Kidney (tissue), 14 donors: ENCODE data around the gene CKM. TPM values are rescaled to one million over a fixed set of nuclear protein-coding genes. Genes with fewer than 3 reads are reported as not detected.
A peak's percentile ranks its signal among the peaks of the same experiment; 100 is the strongest.

ENCODE experiments used
- DNase-seq, 5 donors: peaks; one replicate each; pipeline ENCODE4 v3.0.0-alpha.2; 2013 to 2020
- FAIRE-seq: peaks from 2 replicates; lab custom pipeline; 2012; peaks lifted over from hg19 to GRCh38; lab: Jason Lieb, UNC
- H3K27ac ChIP-seq, 2 donors: one replicate each; pipeline ENCODE4 v1.7.0; 2013; ENCODE audit warnings: low read depth in 2 of 2, low read length in 2 of 2, inconsistent platforms in 1 of 2
- H3K27me3 ChIP-seq: one replicate; pipeline ENCODE4 v1.7.1; 2013; ENCODE audit warnings: low read length, inconsistent platforms; ENCODE audit not compliant: control insufficient read depth, insufficient read depth
- H3K36me3 ChIP-seq, 3 donors: one replicate each; pipeline versions ENCODE4 v1.7.0 to v1.7.1; 2013; ENCODE audit warnings: low read length in 3 of 3, control low read depth in 1 of 3, inconsistent platforms in 1 of 3; ENCODE audit not compliant: insufficient read depth in 3 of 3, control insufficient read depth in 2 of 3
- H3K4me1 ChIP-seq, 3 donors: one replicate each; pipeline versions ENCODE4 v1.7.0 to v1.7.1; 2013; ENCODE audit warnings: low read length in 3 of 3, inconsistent platforms in 1 of 3, low read depth in 1 of 3; ENCODE audit not compliant: control insufficient read depth in 2 of 3, insufficient read depth in 2 of 3
- H3K4me3 ChIP-seq, 3 donors: one replicate each; pipeline versions ENCODE4 v1.7.0 to v1.8.1; 2013; ENCODE audit warnings: low read length in 3 of 3, control low read depth in 1 of 3, inconsistent platforms in 1 of 3
- H3K9ac ChIP-seq, 3 donors: one replicate each; pipeline versions ENCODE4 v1.7.0 to v1.7.1; 2013; ENCODE audit warnings: low read length in 3 of 3, control low read depth in 1 of 3, inconsistent platforms in 1 of 3
- H3K9me3 ChIP-seq, 3 donors: one replicate each; pipeline versions ENCODE4 v1.7.0 to v1.7.1; 2013; ENCODE audit warnings: low read length in 3 of 3, control low read depth in 1 of 3, inconsistent platforms in 1 of 3; ENCODE audit not compliant: control insufficient read depth in 2 of 3, insufficient read depth in 1 of 3
- intact Hi-C: fragments of 100-400 bp; cut with DNase I; formaldehyde crosslinking; loops from one replicate; pipeline ENCODE4 v1.11.1; 2022
- polyA plus RNA-seq: library from polyadenylated mRNA; stranded (reverse); fragments of 350-450 nt; fragmentation: Illumina TruSeq; extraction: RNeasy Lipid Tissue Mini Kit (QIAGEN cat#74804); gene quantifications from one replicate; pipeline ENCODE4 v1.2.3, GENCODE V29; 2014; ENCODE audit warnings: low read depth, low replicate concordance; ENCODE audit not compliant: insufficient read depth
- total RNA-seq: library from RNA; stranded (reverse); fragmentation: NEBNext Ultra II Directional; extraction: Animal tissue kit (Norgen Biotek cat#: 25700); gene quantifications from one replicate; pipeline ENCODE4 v1.2.1, GENCODE V29; 2021
- TF ChIP-seq, protein P1 (sequence below): IDR thresholded peaks from 3 replicates; pipeline ENCODE4 v1.5.1; 2012; ENCODE audit warnings: mild to moderate bottlenecking, moderate library complexity, borderline replicate concordance; ENCODE audit not compliant: insufficient read depth; ENCODE audit errors: extremely low read depth
- donor health status: control.
- donor health status: control.
- donor health status: control.
- donor health status: control.
- donor health status: control.
- donor health status: DM: yes; HTN: yes; CAD: no.
- donor health status: Normal renal cell carcinoma (clear cell type).

The CKM gene
- total and polyA plus RNA-seq, 2 donors from 2014 or later, result 1.3 TPM; not detected in 1

DNA sequence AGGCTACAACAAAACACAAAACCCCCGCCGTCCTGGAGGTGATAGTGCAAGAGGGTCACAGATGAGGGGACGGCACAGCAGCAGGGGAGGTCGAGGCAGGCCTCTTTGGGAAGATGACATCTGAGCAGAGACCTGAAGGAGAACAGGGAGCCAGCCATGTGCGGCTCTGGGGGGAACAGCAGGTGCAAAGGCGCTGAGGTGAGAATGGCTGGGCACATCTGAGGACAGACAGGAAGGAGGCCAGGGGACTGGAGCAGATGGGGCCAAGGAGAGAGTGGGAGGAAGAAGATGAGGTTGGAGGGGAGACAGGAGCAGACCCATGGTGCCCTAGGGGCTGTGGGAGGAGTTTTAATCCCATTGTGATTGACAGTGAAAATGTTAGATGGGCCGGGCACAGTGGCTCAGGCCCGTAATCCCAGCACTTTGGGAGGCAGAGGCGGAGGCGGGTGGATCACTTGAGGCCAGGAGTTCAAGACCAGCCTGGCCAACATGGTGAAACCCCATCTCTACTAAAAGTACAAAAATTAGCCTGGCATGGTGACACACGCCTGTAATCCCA, 1.8 kb upstream of the CKM start:
- Histone ChIP-seq H3K27ac (no peak overlapping the region), H3K9me3 (no peaks in the 10 kb centered on the region), H3K9ac (no peak overlapping the region), H3K27me3 (no peaks in the 10 kb centered on the region), H3K36me3 (no peaks in the 10 kb centered on the region), H3K4me3 (no peak overlapping the region), H3K4me1 (no peaks in the 10 kb centered on the region)
- TF ChIP-seq, protein P1, sequence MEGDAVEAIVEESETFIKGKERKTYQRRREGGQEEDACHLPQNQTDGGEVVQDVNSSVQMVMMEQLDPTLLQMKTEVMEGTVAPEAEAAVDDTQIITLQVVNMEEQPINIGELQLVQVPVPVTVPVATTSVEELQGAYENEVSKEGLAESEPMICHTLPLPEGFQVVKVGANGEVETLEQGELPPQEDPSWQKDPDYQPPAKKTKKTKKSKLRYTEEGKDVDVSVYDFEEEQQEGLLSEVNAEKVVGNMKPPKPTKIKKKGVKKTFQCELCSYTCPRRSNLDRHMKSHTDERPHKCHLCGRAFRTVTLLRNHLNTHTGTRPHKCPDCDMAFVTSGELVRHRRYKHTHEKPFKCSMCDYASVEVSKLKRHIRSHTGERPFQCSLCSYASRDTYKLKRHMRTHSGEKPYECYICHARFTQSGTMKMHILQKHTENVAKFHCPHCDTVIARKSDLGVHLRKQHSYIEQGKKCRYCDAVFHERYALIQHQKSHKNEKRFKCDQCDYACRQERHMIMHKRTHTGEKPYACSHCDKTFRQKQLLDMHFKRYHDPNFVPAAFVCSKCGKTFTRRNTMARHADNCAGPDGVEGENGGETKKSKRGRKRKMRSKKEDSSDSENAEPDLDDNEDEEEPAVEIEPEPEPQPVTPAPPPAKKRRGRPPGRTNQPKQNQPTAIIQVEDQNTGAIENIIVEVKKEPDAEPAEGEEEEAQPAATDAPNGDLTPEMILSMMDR, result no peak
- intact Hi-C loops, result no loop called here
- FAIRE-seq (no peak), DNase-seq (no peak)

DNA sequence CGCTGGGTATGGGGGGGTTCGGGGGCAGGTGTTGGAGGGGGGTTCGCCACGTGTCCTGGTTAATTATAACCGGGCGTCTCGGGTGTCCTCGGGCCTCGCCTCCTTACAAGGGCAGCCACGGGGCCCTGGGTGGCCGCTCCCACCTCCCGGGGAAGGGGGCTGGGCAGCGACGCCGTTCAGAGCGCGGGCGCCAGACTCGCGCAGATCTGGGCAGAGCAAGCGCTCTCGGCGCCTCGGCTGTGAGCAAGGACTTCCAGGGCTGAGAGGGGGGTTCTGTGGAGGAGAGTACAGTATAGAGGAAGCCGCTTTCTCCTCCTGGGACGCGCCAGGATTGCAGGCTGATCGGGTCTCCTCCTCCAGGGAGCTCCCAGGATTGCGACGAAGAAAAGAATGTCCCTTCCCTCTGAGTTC, 1.0 kb upstream of the CKM start:
- Histone ChIP-seq H3K9ac (no peak overlapping the region), H3K27me3 (no peaks in the 10 kb centered on the region), H3K36me3 (no peaks in the 10 kb centered on the region), H3K27ac (no peak overlapping the region), H3K9me3 (no peaks in the 10 kb centered on the region), H3K4me1 (no peaks in the 10 kb centered on the region), H3K4me3 (peak overlapping the region in 1 of 3 donors; percentile 35)
- TF ChIP-seq, protein P1, result no peak
- intact Hi-C loops, result no loop called here
- no peak for FAIRE-seq
- DNase-seq, result peak in 4 of 5 donors; percentile 70 to 83 (median 74)

DNA sequence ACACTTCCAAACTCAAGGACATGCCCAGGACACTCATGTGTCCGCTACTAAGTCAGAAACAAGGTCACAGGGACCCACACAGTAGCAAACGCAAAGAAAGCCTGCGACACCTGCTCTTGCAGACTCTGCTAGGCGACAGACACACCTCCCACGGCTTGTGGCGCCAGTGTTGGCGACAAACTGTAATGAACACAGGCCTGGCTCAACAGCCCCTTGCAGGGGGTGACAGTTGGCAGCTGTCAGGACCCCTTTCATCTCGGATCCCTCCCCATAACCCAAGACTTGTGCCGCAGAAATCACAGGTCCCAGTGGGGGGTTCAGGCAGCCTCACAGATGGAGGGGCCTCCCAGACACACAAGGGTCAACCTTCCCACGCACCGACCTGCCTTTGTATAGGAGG, 364 bp downstream of the CKM start:
- no peaks in the 10 kb centered on the region for H3K27me3 ChIP-seq
- FAIRE-seq, result no peak
- TF ChIP-seq, protein P1, result no peak

DNA sequence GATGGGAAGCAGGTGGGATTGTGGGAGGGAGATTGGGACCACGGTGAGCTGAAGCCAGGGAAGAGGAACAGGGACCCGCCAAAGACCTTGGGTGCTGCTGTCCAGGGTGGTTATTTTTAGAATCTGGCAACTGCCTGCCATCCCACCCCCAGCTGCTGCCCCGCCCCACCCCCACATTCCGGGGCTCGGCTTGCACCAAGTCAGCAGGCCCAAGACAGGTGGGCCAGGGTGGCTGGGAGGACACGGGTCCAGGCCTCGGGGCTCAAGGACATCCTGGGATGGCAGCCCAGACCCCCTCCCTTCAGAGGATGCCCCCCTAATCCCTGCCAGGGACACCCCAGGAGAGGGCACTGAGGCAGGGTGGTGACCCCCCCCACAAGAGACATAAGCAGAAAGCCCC, 827 bp downstream of the CKM start:
- intact Hi-C loops, result no loop called here
- Histone ChIP-seq H3K9me3 (no peaks in the 10 kb centered on the region), H3K9ac (no peak overlapping the region), H3K4me3 (no peak overlapping the region), H3K27me3 (no peaks in the 10 kb centered on the region), H3K27ac (no peak overlapping the region), H3K4me1 (no peaks in the 10 kb centered on the region), H3K36me3 (no peaks in the 10 kb centered on the region)
- FAIRE-seq (no peak), DNase-seq (peak in 1 of 5 donors; percentile 70)
- TF ChIP-seq, protein P1, result no peak

More for the DNA sequence above, 364 bp downstream of the CKM start:
- Histone ChIP-seq H3K9me3 (no peaks in the 10 kb centered on the region), H3K9ac (no peak overlapping the region), H3K27ac (no peak overlapping the region), H3K36me3 (no peaks in the 10 kb centered on the region), H3K4me3 (no peak overlapping the region), H3K4me1 (no peaks in the 10 kb centered on the region)
- intact Hi-C loops, result no loop called here
- peak in 4 of 5 donors; percentile 65 to 80 (median 71) for DNase-seq
